Endothelial cell of umbilical vein (primary cell): Measurements from ENCODE around the gene SHC4. TPM values are rescaled to one million over a fixed set of nuclear protein-coding genes. Genes with fewer than 3 reads are reported as not detected.

ENCODE experiments used
- BruUV-seq: library from RNA; stranded (reverse); fragments of 400-500 nt; replicated peaks from 2 replicates; lab custom pipeline; 2021; lab: Mats Ljungman, UMichigan
- CTCF ChIA-PET: fragments of 300-600, 350-600 bp; sonication (Branson Sonifier 250); formaldehyde crosslinking; loops from one replicate; lab custom pipeline; 2021; ENCODE audit warnings: antibody characterized with exemption, inconsistent platforms; lab: Charles Lee
- POLR2A ChIA-PET: fragments of 300-600, 350-600 bp; sonication (Branson Sonifier 250); formaldehyde crosslinking; loops from one replicate; lab custom pipeline; 2021; ENCODE audit warnings: antibody characterized with exemption, inconsistent platforms; lab: Charles Lee
- DNase-seq: peaks from one replicate; pipeline ENCODE4 v3.0.0-alpha.2; 2011; ENCODE audit warnings: low read depth, low spot score
- FAIRE-seq: peaks from 2 replicates; lab custom pipeline; 2011; peaks lifted over from hg19 to GRCh38; lab: Jason Lieb, UNC
- H2AFZ ChIP-seq: 2 replicates; pipeline ENCODE4 v1.6.0; 2012; ENCODE audit warnings: low read depth, low read length, control low read depth, inconsistent platforms
- H3K27ac ChIP-seq: 2 replicates; pipeline ENCODE4 v1.5.1; 2011; ENCODE audit warnings: low read depth, mild to moderate bottlenecking, control low read depth, low read length, moderate library complexity; ENCODE audit not compliant: insufficient read depth
- H3K27me3 ChIP-seq, 2 experiments: 2 replicates each; pipeline versions ENCODE4 v1.6.0 to v1.6.1; 2011; ENCODE audit warnings: low read length in 2 of 2, mixed read lengths in 1 of 2; ENCODE audit not compliant: control insufficient read depth in 2 of 2, insufficient read depth in 2 of 2
- H3K36me3 ChIP-seq, 2 experiments: 2 replicates in 1 of 2; 3 replicates in 1 of 2; pipeline ENCODE4 v1.5.1; 2011; ENCODE audit warnings: low read length in 2 of 2, mild to moderate bottlenecking in 1 of 2, moderate library complexity in 1 of 2; ENCODE audit not compliant: control insufficient read depth in 2 of 2, insufficient read depth in 2 of 2; ENCODE audit errors: extremely low read depth in 1 of 2
- H3K4me1 ChIP-seq: 3 replicates; pipeline ENCODE4 v1.5.1; 2011; ENCODE audit warnings: mild to moderate bottlenecking, low read length; ENCODE audit not compliant: control insufficient read depth, insufficient read depth; ENCODE audit errors: extremely low read depth
- H3K4me2 ChIP-seq: 2 replicates; pipeline ENCODE4 v1.6.1; 2011; ENCODE audit warnings: low read length, control low read depth, mixed read lengths; ENCODE audit not compliant: insufficient read depth
- H3K4me3 ChIP-seq, 3 experiments: fragments of 200-600 bp in 1 of 3; sonication (generic), shearing (Covaris generic) in 1 of 3; replicated peaks in 1 of 3; 2 replicates each; pipeline ENCODE4 v1.5.1; 2011 to 2016; ENCODE audit warnings: control low read depth in 3 of 3, low read length in 3 of 3, mild to moderate bottlenecking in 2 of 3, inconsistent platforms in 1 of 3, low read depth in 1 of 3, moderate library complexity in 1 of 3; ENCODE audit not compliant: insufficient read depth in 1 of 3
- H3K79me2 ChIP-seq: 2 replicates; pipeline ENCODE4 v1.6.0; 2012; ENCODE audit warnings: low read length, inconsistent platforms; ENCODE audit not compliant: control insufficient read depth, insufficient read depth
- H3K9ac ChIP-seq: replicated peaks from 2 replicates; pipeline ENCODE3; 2011; ENCODE audit warnings: low read length, control low read depth; ENCODE audit not compliant: insufficient read depth; ENCODE audit errors: extremely low read depth
- H3K9me1 ChIP-seq: replicated peaks from 3 replicates; pipeline ENCODE4 v1.6.0; 2011; ENCODE audit warnings: mild to moderate bottlenecking, low read length; ENCODE audit not compliant: control insufficient read depth, insufficient read depth; ENCODE audit errors: extremely low read depth
- H3K9me3 ChIP-seq: replicated peaks from 2 replicates; pipeline ENCODE4 v1.5.1; 2012; ENCODE audit warnings: low read length, inconsistent platforms; ENCODE audit not compliant: control insufficient read depth, insufficient read depth
- H4K20me1 ChIP-seq: replicated peaks from 2 replicates; pipeline ENCODE3; 2011; ENCODE audit warnings: mild to moderate bottlenecking, low read length; ENCODE audit not compliant: control insufficient read depth, insufficient read depth; ENCODE audit errors: extremely low read depth
- EZH2 ChIP-seq: IDR thresholded peaks from 2 replicates; pipeline ENCODE4 v1.6.1; 2012; ENCODE audit warnings: borderline replicate concordance, low read depth, mild to moderate bottlenecking, moderate library complexity, low read length, inconsistent platforms; ENCODE audit not compliant: severe bottlenecking
- FOS ChIP-seq: IDR thresholded peaks from 2 replicates; pipeline ENCODE4 v1.6.1; 2011; ENCODE audit warnings: mild to moderate bottlenecking, low read length, moderate library complexity, borderline replicate concordance; ENCODE audit not compliant: insufficient read depth
- GATA2 ChIP-seq: IDR thresholded peaks from 2 replicates; pipeline ENCODE4 v1.7.0; 2011; ENCODE audit warnings: low read depth, mild to moderate bottlenecking, moderate library complexity, mixed read lengths, low read length; ENCODE audit not compliant: insufficient read length, insufficient read depth
- JUN ChIP-seq: IDR thresholded peaks from 2 replicates; pipeline ENCODE4 v1.6.1; 2011; ENCODE audit warnings: borderline replicate concordance, low read depth; ENCODE audit not compliant: insufficient read length, insufficient read depth
- MYC ChIP-seq: IDR thresholded peaks from one replicate; pipeline ENCODE4 v1.6.1; 2011; ENCODE audit warnings: mild to moderate bottlenecking, low read depth, low read length
- POLR2A ChIP-seq: IDR thresholded peaks from 2 replicates; pipeline ENCODE4 v1.6.1; 2012; ENCODE audit warnings: low read depth, mild to moderate bottlenecking, control low read depth, low read length
- POLR2AphosphoS5 ChIP-seq: IDR thresholded peaks from 2 replicates; pipeline ENCODE4 v1.6.1; 2012; ENCODE audit warnings: low read depth, mild to moderate bottlenecking, control low read depth, low read length, moderate library complexity; ENCODE audit not compliant: insufficient read depth
- dilution Hi-C: fragments of 300-500 bp; cut with MboI; formaldehyde crosslinking; loops from one replicate; pipeline ENCODE4 v1.15.0; 2019; ENCODE audit warnings: low sequenced_read_pairs; ENCODE audit not compliant: extremely low pct_ligation_motif_present
- intact Hi-C: fragments of 100-400 bp; cut with micrococcal nuclease; formaldehyde crosslinking; loops from one replicate; pipeline ENCODE4 v1.10.0; 2022
- polyA plus RNA-seq, 4 experiments: library from polyadenylated mRNA; depleted of rRNA in 3 of 4; stranded (reverse) in 3 of 4; unstranded in 1 of 4; fragments of >200 nt; gene quantifications; 2 replicates each; pipeline versions ENCODE4 v1.2.1 to v1.2.3, GENCODE V29; 2011 to 2012; ENCODE audit warnings: missing spikeins in 1 of 4
- total RNA-seq: library from RNA; stranded (reverse); gene quantifications from 2 replicates; pipeline ENCODE4 v1.2.3, GENCODE V29; 2021
- TF ChIP-seq, protein P1 (sequence below), 2 donors: IDR thresholded peaks; 1 replicate in 1 of 2; 2 replicates in 1 of 2; pipeline ENCODE4 v1.5.1; 2011; ENCODE audit warnings: low read length in 2 of 2, mild to moderate bottlenecking in 2 of 2, moderate library complexity in 2 of 2, control low read depth in 1 of 2, inconsistent platforms in 1 of 2, low read depth in 1 of 2; ENCODE audit not compliant: insufficient read depth in 1 of 2; ENCODE audit errors: extremely low read depth in 1 of 2
- TF ChIP-seq, protein P2 (sequence below): IDR thresholded peaks from 2 replicates; pipeline ENCODE4 v1.6.1; 2011; ENCODE audit not compliant: insufficient read depth, insufficient read length

SHC4 gene
- total and polyA plus RNA-seq, 2 donors (not counting 3 experiments of a cell fraction or from before 2014, with no cell fraction given) = 0.20 TPM; not detected in 1

DNA sequence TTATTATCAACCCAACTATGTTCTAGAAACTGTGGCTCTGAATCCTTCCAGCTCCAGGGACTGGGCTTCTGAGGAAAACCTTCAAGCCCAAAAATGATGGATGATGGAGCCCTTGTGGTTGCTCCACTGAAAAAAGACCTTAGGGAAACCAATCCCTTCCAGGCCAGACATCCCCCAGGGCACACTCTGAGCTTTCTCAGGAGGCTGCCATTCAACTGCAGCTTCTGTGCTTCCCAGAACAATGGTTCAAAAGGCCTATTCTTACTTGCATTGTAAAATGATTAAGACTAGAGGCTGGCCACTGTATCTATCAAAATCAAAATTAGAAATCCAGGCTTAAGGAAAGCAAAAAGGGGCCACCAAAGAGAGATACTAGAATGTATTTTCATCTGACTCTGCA, 58.5 kb downstream of the SHC4 start:
- no peaks in the 10 kb centered on the region for H3K79me2 ChIP-seq
- FAIRE-seq = no peak
- CTCF ChIA-PET = interaction anchor here (0.8 to 1.3 kb wide), 2 partner anchors 11 to 70 kb away, joined by 3 to 4 read pairs; no protein-coding TSS in a partner anchor
- DNase-seq = no peak
- H3K9me3 ChIP-seq = no peaks in the 10 kb centered on the region
- intact Hi-C loops = no loop called here
- H4K20me1 ChIP-seq = no peaks in the 10 kb centered on the region
- TF ChIP-seq, protein P1, sequence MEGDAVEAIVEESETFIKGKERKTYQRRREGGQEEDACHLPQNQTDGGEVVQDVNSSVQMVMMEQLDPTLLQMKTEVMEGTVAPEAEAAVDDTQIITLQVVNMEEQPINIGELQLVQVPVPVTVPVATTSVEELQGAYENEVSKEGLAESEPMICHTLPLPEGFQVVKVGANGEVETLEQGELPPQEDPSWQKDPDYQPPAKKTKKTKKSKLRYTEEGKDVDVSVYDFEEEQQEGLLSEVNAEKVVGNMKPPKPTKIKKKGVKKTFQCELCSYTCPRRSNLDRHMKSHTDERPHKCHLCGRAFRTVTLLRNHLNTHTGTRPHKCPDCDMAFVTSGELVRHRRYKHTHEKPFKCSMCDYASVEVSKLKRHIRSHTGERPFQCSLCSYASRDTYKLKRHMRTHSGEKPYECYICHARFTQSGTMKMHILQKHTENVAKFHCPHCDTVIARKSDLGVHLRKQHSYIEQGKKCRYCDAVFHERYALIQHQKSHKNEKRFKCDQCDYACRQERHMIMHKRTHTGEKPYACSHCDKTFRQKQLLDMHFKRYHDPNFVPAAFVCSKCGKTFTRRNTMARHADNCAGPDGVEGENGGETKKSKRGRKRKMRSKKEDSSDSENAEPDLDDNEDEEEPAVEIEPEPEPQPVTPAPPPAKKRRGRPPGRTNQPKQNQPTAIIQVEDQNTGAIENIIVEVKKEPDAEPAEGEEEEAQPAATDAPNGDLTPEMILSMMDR (IDR thresholded peaks at IDR 0.05; ENCODE audit: extremely low read depth in 1 of 2, insufficient read depth in 1 of 2, low read depth in 1 of 2, low read length in 2 of 2) = no peak
- TF ChIP-seq JUN (no peak), POLR2A (no peak), POLR2AphosphoS5 (no peak), EZH2 (no peak), MYC (no peak), FOS (no peak), GATA2 (no peak)
- TF ChIP-seq, protein P2, sequence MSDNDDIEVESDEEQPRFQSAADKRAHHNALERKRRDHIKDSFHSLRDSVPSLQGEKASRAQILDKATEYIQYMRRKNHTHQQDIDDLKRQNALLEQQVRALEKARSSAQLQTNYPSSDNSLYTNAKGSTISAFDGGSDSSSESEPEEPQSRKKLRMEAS = no peak
- BruUV-seq = no TSS peak
- no peaks in the 10 kb centered on the region for H3K27me3 ChIP-seq
- no peaks in the 10 kb centered on the region for H3K4me1 ChIP-seq
- no peak overlapping the region for H3K4me2 ChIP-seq
- H3K27ac ChIP-seq = no peak overlapping the region
- no peaks in the 10 kb centered on the region for H3K36me3 ChIP-seq
- no peak overlapping the region for H3K9ac ChIP-seq
- POLR2A ChIA-PET = no interaction called here
- no peaks in the 10 kb centered on the region for H3K9me1 ChIP-seq
- dilution Hi-C loops = no loop called here
- H2AFZ ChIP-seq = no peak overlapping the region
- no peak overlapping the region for H3K4me3 ChIP-seq
